Activated naive CD4-positive, alpha-beta T cell treated with anti-CD3 and anti-CD28 coated beads for 36 hours (primary cell): ENCODE results near the gene RUFY3. TPM values are rescaled to one million over a fixed set of nuclear protein-coding genes. Genes with fewer than 3 reads are reported as not detected.

Experiments used
- CTCF ChIA-PET: fragments of 350-600 bp; sonication (Branson Sonifier 250); formaldehyde crosslinking; loops from one replicate; lab custom pipeline; 2021; ENCODE audit warnings: antibody characterized with exemption; lab: Charles Lee
- DNase-seq: peaks from one replicate; pipeline ENCODE4 v3.0.0-alpha.2; 2020
- H3K27ac Mint-ChIP-seq: one replicate; pipeline ENCODE4 v1.8.0; 2021; ENCODE audit warnings: mild to moderate bottlenecking, mixed read lengths
- H3K27me3 Mint-ChIP-seq: one replicate; pipeline ENCODE4 v1.8.0; 2021; ENCODE audit warnings: low read depth, mixed read lengths
- H3K36me3 Mint-ChIP-seq: one replicate; pipeline ENCODE4 v1.8.0; 2021; ENCODE audit warnings: low read depth, mixed read lengths
- H3K4me1 Mint-ChIP-seq: one replicate; pipeline ENCODE4 v1.8.0; 2021; ENCODE audit warnings: low read depth, mixed read lengths
- H3K4me3 Mint-ChIP-seq: one replicate; pipeline ENCODE4 v1.8.0; 2021; ENCODE audit warnings: mild to moderate bottlenecking, moderate library complexity, mixed read lengths
- H3K9me3 Mint-ChIP-seq: one replicate; pipeline ENCODE4 v1.8.0; 2021; ENCODE audit warnings: mixed read lengths
- intact Hi-C: fragments of 100-400 bp; cut with micrococcal nuclease; formaldehyde crosslinking; loops from one replicate; pipeline ENCODE4 v1.15.1; 2023
- total RNA-seq, 2 experiments: library from RNA; stranded (reverse); gene quantifications; one replicate each; pipeline ENCODE4 v1.2.3, GENCODE V29; 2021

RUFY3 gene
- total RNA-seq, 2 experiments from 2014 or later, result 14.9 to 18.0 TPM

GRCh38 chr4:70743731-70744130 lies 22.0 kb downstream of the RUFY3 start:
- CTCF ChIA-PET, result interaction anchor here (1.6 kb wide), 1 partner anchor 18 kb away, joined by 4 read pairs; no protein-coding TSS in a partner anchor

GRCh38 chr4:70746179-70746839 lies 24.5 kb downstream of the RUFY3 start:
- Mint-ChIP-seq H3K4me3 (no peak overlapping the region), H3K36me3 (no peaks in the 10 kb centered on the region), H3K27me3 (no peaks in the 10 kb centered on the region), H3K27ac (no peak overlapping the region), H3K9me3 (no peaks in the 10 kb centered on the region), H3K4me1 (peaks cover 6% of the 10 kb centered on the region)
- intact Hi-C loops, result no loop called here
- DNase-seq, result no peak
- CTCF ChIA-PET, result interaction anchor here (0.7 to 1.3 kb wide), 3 partner anchors 11 to 99 kb away, joined by 3 to 4 read pairs (median 3); no protein-coding TSS in a partner anchor

More at GRCh38 chr4:70743731-70744130, 22.0 kb downstream of the RUFY3 start:
- Mint-ChIP-seq H3K9me3 (no peaks in the 10 kb centered on the region), H3K4me3 (no peak overlapping the region), H3K27me3 (no peaks in the 10 kb centered on the region), H3K36me3 (no peaks in the 10 kb centered on the region), H3K27ac (no peak overlapping the region), H3K4me1 (peaks cover 6% of the 10 kb centered on the region)
- no peak for DNase-seq
- intact Hi-C loops, result no loop called here

- DNase-seq, result no peak
- Mint-ChIP-seq H3K27ac (no peak overlapping the region), H3K4me3 (no peak overlapping the region), H3K27me3 (no peaks in the 10 kb centered on the region), H3K36me3 (no peaks in the 10 kb centered on the region), H3K4me1 (peaks cover 6% of the 10 kb centered on the region), H3K9me3 (no peaks in the 10 kb centered on the region)
- intact Hi-C loops, result loop anchor here (2.0 kb wide), 1 partner anchor 53 kb away; no protein-coding TSS in a partner anchor
- CTCF ChIA-PET, result no interaction called here
Measured at GRCh38 chr4:70747874-70748273, 26.1 kb downstream of the RUFY3 start.

- Mint-ChIP-seq H3K36me3 (no peaks in the 10 kb centered on the region), H3K27ac (no peak overlapping the region)
- intact Hi-C loops, result loop anchor here (2.0 kb wide), 1 partner anchor 51 kb away; no protein-coding TSS in a partner anchor
Measured at GRCh38 chr4:70749313-70749712, 27.5 kb downstream of the RUFY3 start.

GRCh38 chr4:70752236-70752635 lies 30.5 kb downstream of the RUFY3 start:
- Mint-ChIP-seq H3K27ac (no peak overlapping the region), H3K36me3 (peaks cover 2% of the 10 kb centered on the region), H3K27me3 (no peaks in the 10 kb centered on the region), H3K4me3 (no peak overlapping the region), H3K9me3 (no peaks in the 10 kb centered on the region), H3K4me1 (peaks cover 20% of the 10 kb centered on the region)
- CTCF ChIA-PET, result no interaction called here
- intact Hi-C loops, result no loop called here
- no peak for DNase-seq

More at GRCh38 chr4:70749313-70749712, 27.5 kb downstream of the RUFY3 start:
- H3K4me1 Mint-ChIP-seq, result peaks cover 16% of the 10 kb centered on the region
- no peaks in the 10 kb centered on the region for H3K27me3 Mint-ChIP-seq
- DNase-seq, result no peak
- H3K4me3 Mint-ChIP-seq, result no peak overlapping the region
- no peaks in the 10 kb centered on the region for H3K9me3 Mint-ChIP-seq
- CTCF ChIA-PET, result interaction anchor here (0.5 to 2.0 kb wide), 9 partner anchors 11 to 480 kb away, joined by 3 to 14 read pairs (median 4); no protein-coding TSS in a partner anchor

GRCh38 chr4:70753630-70754029 lies 31.9 kb downstream of the RUFY3 start:
- CTCF ChIA-PET, result interaction anchor here (1.1 to 1.8 kb wide), 3 partner anchors 12 to 66 kb away, joined by 3 to 5 read pairs (median 3); no protein-coding TSS in a partner anchor
- Mint-ChIP-seq H3K4me1 (peaks cover 20% of the 10 kb centered on the region), H3K27me3 (no peaks in the 10 kb centered on the region), H3K9me3 (no peaks in the 10 kb centered on the region), H3K36me3 (peaks cover 2% of the 10 kb centered on the region), H3K4me3 (no peak overlapping the region), H3K27ac (peak overlapping the region; percentile 37)
- DNase-seq, result no peak
- intact Hi-C loops, result loop anchor here (1.0 to 2.0 kb wide), 2 partner anchors 18 to 49 kb away; no protein-coding TSS in a partner anchor

GRCh38 chr4:70754470-70754869 lies 32.7 kb downstream of the RUFY3 start:
- H3K27me3 Mint-ChIP-seq, result no peaks in the 10 kb centered on the region
- no peaks in the 10 kb centered on the region for H3K9me3 Mint-ChIP-seq
- no peak overlapping the region for H3K4me3 Mint-ChIP-seq
- peaks cover 2% of the 10 kb centered on the region for H3K36me3 Mint-ChIP-seq
- peaks cover 26% of the 10 kb centered on the region for H3K4me1 Mint-ChIP-seq
- CTCF ChIA-PET, result interaction anchor here (1.0 to 1.8 kb wide), 2 partner anchors 17 to 18 kb away, joined by 4 to 5 read pairs; no protein-coding TSS in a partner anchor
- H3K27ac Mint-ChIP-seq, result no peak overlapping the region
- intact Hi-C loops, result loop anchor here (2.0 kb wide), 1 partner anchor 50 kb away; no protein-coding TSS in a partner anchor
- DNase-seq, result no peak

- Mint-ChIP-seq H3K4me1 (peaks cover 29% of the 10 kb centered on the region), H3K36me3 (peaks cover 2% of the 10 kb centered on the region), H3K27ac (no peak overlapping the region), H3K27me3 (no peaks in the 10 kb centered on the region), H3K4me3 (no peak overlapping the region), H3K9me3 (no peaks in the 10 kb centered on the region)
- CTCF ChIA-PET, result interaction anchor here (1.0 kb wide), 1 partner anchor 18 kb away, joined by 4 read pairs; no protein-coding TSS in a partner anchor
- DNase-seq, result no peak
- intact Hi-C loops, result loop anchor here (2.0 kb wide), 1 partner anchor 50 kb away; no protein-coding TSS in a partner anchor
Measured at GRCh38 chr4:70754990-70755688, 33.4 kb downstream of the RUFY3 start.

GRCh38 chr4:70759126-70759525 lies 37.4 kb downstream of the RUFY3 start:
- no peak overlapping the region for H3K27ac Mint-ChIP-seq
- peaks cover 7% of the 10 kb centered on the region for H3K36me3 Mint-ChIP-seq
- no peaks in the 10 kb centered on the region for H3K27me3 Mint-ChIP-seq
- DNase-seq, result no peak
- CTCF ChIA-PET, result interaction anchor here (0.6 to 1.3 kb wide), 5 partner anchors 31 to 501 kb away, joined by 3 to 5 read pairs (median 3); no protein-coding TSS in a partner anchor
- H3K4me1 Mint-ChIP-seq, result peaks cover 16% of the 10 kb centered on the region
- H3K4me3 Mint-ChIP-seq, result no peak overlapping the region
- intact Hi-C loops, result no loop called here
- H3K9me3 Mint-ChIP-seq, result no peaks in the 10 kb centered on the region

- intact Hi-C loops, result no loop called here
- Mint-ChIP-seq H3K36me3 (peaks cover 12% of the 10 kb centered on the region), H3K27me3 (no peaks in the 10 kb centered on the region), H3K4me3 (no peak overlapping the region), H3K9me3 (no peaks in the 10 kb centered on the region), H3K27ac (no peak overlapping the region), H3K4me1 (peaks cover 16% of the 10 kb centered on the region)
- no peak for DNase-seq
- CTCF ChIA-PET, result interaction anchor here (0.6 to 1.3 kb wide), 2 partner anchors 31 to 251 kb away, joined by 3 to 5 read pairs; no protein-coding TSS in a partner anchor
Measured at GRCh38 chr4:70759627-70760026, 37.9 kb downstream of the RUFY3 start.

- CTCF ChIA-PET, result interaction anchor here (0.6 kb wide), 2 partner anchors 42 to 56 kb away, joined by 4 read pairs; no protein-coding TSS in a partner anchor
- intact Hi-C loops, result no loop called here
Measured at GRCh38 chr4:70760662-70761061, 38.9 kb downstream of the RUFY3 start.

GRCh38 chr4:70761276-70761816 lies 39.6 kb downstream of the RUFY3 start:
- Mint-ChIP-seq H3K36me3 (peaks cover 15% of the 10 kb centered on the region), H3K27ac (no peak overlapping the region), H3K4me3 (no peak overlapping the region), H3K9me3 (no peaks in the 10 kb centered on the region), H3K4me1 (peaks cover 11% of the 10 kb centered on the region), H3K27me3 (no peaks in the 10 kb centered on the region)
- CTCF ChIA-PET, result no interaction called here
- intact Hi-C loops, result no loop called here
- no peak for DNase-seq

More at GRCh38 chr4:70760662-70761061, 38.9 kb downstream of the RUFY3 start:
- DNase-seq, result no peak
- H3K36me3 Mint-ChIP-seq, result peaks cover 13% of the 10 kb centered on the region
- H3K9me3 Mint-ChIP-seq, result no peaks in the 10 kb centered on the region
- peaks cover 13% of the 10 kb centered on the region for H3K4me1 Mint-ChIP-seq
- H3K27me3 Mint-ChIP-seq, result no peaks in the 10 kb centered on the region
- H3K4me3 Mint-ChIP-seq, result no peak overlapping the region
- H3K27ac Mint-ChIP-seq, result no peak overlapping the region
